DMS153 treated with DMSO at 0.1 percent for 48 hours (cell line): Measurements from ENCODE around the gene CMTM3.
"Not testable (repeated sequence)": the region's sequence is repeated elsewhere in the genome, so short reads cannot be mapped to it uniquely, and the experiment has no call there.

Experiments used
- DNase-seq: peaks from one replicate; lab custom pipeline; 2025; ENCODE audit not compliant: unreplicated experiment; lab: John Stamatoyannopoulos, UW

CMTM3 gene, protein sequence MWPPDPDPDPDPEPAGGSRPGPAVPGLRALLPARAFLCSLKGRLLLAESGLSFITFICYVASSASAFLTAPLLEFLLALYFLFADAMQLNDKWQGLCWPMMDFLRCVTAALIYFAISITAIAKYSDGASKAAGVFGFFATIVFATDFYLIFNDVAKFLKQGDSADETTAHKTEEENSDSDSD

DNA sequence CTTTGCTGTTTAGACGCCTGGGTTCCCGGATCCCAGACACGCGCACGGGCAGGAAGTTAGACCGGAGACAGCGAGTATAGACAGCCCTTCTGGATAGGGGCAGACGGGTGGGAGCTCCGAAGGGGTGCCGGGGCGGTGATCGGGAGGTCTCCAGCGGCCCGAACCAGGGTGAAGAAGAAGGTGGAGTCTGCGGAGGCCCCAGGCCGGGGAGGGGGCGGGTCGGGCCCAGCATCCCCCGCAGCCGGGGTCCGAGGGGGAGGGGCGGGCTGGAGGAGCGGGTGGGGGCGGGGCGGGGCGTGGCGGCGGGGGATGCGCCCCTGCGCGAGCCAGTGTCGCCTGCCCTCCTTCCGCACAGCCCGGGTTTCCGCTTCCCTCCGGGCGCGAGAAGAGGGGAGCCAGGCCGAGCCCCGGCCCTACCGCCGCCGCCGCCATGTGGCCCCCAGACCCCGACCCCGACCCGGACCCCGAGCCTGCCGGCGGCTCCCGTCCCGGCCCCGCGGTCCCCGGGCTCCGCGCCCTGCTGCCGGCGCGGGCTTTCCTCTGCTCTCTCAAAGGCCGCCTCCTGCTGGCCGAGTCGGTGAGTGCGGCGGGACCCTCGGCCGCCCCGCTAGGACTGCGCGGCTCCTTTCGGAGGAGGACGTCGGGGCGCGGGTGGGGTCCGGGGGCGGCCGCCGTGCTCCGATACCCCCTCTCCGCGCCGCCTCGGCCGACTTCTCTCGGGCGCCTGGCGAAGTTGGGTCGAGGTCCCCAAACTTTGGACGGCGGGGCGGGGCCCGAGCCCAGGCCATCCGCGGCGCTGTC lies at the start of gene CMTM3:
Gene CMTM3, plus strand, starts transcription at position 329 of the 801 bp plus-strand sequence. Its CDS starts 102 bp downstream, at position 431.
- DNase-seq: no peak

DNA sequence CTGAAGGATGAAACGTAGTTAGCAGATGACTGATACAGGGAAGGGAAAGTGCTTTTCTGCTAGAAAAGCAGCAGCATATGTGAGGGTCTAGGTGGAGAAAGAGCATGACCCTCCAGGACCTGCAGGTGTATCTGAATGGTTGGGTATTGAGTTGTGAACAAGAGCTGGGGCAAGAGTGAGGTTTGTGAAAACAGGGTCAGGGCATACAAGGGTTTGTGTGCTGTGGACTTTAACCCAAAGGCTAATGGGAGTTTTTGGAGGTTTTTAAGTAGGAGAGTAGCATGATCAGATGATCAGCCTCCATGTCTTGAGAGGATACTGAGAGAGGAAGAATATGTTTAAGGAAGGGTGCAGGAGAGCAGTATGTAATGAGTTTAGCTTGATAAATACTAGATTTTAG lies 44.4 kb upstream of the CMTM3 start:
- no peak for DNase-seq

DNA sequence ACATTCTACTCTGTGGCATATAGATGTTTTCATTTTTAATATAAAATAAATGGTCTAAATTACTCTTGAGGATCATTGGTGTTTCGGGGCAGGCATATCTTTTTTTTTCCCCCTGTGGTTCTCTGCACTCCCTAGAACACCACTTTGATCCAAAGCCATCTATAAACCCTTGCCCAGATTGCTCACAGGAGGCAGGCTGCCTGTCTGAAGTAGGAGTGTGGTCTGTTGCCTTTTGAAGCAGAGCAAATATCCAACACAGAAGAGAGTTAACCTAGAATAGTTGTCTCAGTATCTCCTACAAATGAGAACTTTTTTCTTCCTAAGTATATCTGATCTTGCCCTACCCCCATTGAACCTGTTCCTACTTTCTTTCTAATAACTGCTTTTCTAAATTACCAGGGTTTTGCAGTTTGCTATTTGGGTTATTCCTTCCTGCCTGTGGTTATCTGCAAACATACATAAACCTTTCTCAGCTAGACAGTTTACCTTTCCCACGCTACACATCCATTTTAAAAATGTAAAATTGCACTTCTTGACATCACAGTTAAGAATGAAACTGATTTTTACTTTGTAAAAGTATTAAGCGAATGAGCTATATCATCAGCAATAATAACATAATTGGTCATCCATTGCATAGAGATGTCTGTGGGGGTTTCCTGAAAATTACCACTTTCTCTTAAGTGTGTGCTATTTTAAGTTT lies 43.0 kb upstream of the CMTM3 start:
- DNase-seq: no peak

DNA sequence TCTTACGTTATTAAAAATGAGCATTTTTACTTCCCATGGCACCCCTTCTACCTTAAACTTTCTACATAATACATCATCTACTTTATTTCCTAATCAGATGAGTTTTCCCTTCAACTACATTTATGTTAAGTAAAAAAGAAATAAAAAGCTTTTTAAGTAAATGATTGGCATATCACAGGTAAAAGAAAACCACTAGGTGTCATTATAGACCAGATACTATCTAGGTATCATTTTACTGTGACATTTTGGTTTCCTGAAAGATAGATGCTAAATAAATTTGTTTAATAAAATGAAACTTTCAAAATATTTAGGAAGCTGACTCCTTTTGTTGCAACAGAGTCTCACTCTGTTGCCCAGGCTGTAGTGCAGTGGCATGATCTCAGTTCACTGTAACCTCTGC lies 42.1 kb upstream of the CMTM3 start:
- DNase-seq: no peak

DNA sequence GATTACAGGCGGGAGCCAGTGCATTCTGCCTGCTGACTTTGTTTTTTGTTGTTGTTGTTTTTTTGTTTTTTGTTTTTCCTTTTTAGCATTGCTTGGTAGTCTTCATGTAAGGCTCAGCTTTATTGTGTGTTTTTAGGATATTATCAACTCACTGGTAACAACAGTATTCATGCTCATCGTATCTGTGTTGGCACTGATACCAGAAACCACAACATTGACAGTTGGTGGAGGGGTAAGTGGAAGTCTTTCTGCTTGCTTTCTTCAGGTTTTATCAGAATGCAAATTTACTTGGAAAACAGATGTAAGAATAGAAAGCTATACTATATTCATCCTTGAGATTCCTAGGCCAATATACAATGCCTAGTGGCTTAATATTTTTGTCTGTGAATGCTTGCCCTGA lies 41.5 kb upstream of the CMTM3 start:
- no peak for DNase-seq

DNA sequence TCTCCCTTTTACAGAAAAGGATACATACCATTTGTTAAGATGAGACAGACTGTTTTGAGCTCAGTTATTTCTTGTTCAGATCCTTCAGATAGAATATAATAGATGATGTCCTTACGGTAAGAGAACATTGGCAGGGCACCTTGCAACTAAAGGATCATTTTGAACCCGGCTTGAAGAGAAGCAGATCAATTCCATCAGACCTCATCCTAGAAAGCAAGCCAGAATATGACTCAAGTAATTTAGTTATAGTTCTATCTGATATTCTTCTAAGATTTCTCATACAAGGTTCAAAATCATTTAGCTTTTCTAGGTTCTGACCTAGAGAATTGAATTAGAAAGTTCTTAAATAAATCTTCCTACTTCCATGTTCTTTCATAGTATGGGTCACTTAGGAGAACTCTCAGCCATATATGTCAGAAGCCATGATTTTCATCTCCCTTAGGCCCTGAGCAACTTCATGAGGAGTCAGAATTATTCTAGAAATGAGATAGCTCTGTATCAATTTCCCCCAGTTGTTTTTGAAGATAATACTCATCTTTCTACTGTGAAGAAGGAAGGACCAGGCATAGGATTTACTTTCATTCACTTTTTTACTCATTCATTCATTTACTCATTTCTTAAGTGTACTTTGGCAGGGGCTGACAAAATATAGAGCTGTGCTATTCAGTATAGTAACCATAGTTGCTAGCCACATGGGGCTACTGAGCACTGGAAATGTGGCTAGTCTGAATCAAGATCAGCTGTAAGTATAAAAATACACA lies 40.8 kb upstream of the CMTM3 start:
- DNase-seq: no peak

DNA sequence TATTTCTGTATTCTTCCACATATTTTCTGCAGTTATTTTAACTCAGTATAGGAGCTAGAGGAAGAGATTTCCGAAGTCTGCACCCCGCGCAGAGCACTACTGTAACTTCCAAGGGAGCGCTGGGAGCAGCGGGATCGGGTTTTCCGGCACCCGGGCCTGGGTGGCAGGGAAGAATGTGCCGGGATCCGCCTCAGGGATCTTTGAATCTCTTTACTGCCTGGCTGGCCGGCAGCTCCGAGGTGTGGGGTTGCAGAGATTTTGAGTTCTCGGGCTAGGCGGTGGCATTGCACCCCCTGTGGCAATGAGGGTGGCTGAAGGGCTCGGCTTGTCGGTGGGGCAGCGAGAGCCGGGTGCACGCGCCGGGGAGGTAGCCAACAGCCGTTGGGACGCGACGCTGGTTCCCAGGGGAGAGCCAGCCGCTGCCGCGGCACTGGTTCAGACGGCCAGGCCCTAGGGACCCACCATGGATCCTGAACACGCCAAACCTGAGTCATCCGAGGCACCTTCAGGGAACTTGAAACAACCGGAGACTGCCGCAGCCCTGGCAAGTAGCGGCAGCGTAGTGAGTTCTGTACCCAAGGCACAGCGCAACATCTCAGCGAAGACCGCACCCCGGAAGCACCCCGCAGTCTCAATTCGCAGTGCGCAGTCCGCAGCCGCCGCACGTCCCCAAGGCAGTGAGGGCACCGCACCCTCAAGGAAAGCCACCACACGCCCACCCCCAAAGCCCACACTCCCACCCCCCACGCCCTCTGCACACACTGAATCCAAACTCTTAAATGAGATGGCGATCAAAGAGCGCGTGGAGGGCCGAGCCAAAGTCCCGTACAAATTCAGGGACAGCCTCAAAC lies 38.2 kb upstream of the CMTM3 start, which contains the start of gene CMTM1:
Gene CMTM1, plus strand, starts transcription at position 389 of the 851 bp plus-strand sequence. Its CDS starts 75 bp downstream, at position 464.
- no peak for DNase-seq

DNA sequence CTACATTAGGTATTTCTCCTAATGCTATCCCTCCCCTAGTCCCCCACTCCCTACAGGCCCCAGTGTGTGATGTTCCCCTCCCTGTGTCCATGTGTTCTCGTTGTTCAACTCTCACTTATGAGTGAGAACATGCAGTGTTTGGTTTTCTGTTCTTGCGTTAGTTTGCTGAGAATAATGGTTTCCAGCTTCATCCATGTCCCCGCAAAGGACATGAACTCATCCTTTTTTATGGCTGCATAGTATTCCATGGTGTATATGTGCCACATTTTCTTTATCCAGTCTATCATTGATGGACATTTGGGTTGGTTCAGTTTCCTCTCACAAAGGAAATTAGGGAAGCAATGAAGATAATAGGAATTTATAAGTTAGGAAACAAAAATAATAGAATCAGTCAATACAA lies 37.2 kb upstream of the CMTM3 start:
- DNase-seq: not testable (repeated sequence)

DNA sequence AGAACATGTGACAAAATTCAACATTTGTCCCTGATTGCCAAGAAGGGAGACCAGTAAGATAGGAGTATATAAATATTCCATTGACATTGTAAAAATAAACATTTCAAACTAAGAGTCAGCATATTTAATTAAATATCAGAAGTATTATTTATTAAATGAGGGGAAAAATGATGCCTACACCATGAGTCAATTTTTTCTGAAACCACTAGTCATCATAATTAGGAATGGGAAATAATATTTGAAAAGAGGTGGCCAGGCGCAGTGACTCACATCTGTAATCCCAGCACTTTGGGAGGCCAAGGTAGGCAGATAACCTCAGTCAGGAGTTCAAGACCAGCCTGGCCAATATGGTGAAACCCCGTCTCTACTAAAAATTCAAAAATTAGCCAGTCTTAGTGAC lies 36.1 kb upstream of the CMTM3 start:
- DNase-seq: no peak

DNA sequence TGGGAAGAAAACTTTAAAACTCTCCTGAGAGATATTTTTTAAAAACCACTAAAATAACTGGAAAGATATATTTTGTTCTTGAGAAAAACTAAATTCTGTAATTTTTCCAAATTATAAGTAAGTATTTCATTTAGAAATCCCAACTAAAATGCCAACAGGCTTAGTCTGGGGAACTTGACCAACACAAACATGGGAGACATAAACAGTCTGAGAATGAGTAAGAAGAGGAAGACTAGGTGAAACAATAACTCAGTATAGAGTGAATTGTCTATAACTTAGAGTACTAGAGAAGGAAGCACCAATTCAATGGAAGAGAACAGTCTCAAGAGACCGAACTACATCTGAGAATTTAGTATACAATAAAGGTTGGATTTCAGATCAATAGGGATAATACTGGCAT lies 35.4 kb upstream of the CMTM3 start:
- no peak for DNase-seq

DNA sequence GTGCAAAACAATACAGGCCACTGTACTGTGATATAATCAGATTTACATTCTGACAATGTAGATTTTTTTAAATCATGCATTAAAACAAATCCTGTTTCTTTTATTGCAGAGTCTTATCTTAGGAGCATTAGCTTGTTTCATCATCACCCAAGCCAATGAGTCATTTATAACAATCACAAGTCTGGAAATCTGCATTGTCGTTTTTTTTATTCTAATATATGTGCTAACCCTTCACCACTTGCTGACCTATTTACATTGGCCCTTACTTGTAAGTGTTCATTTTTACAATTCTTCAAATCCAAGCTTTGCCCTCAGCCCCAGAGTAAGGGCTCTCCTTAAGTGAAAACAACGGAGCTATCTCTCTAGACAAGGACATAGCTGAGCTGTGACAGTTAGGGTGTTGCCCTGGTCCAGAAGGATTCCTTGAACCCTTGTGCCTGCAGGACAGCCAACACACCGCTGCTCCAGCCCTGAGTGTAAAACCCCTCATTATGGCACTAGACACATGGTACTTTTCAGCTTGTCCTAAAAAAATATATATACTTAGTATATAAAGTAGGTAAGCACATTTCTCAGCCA lies 34.6 kb upstream of the CMTM3 start:
- DNase-seq: no peak

DNA sequence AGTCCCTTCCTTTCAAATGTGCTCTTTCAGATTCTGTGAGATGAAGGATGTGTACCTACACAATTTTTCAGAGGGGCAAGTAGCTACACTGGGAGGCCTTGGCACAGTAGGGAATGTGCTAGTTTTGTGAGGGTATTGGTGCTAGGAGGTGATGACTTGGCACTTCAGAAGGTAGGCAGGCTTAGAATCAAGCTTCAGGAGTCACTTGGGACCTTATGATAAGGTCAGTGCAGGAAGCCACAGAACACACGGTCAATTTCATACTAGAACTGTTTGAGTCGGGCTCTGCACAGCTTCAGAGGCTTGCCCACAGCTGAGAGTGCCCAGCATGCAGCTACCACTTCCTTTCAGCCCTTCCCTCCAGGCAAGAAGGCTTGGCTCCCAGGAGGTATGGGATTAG lies 32.1 kb upstream of the CMTM3 start:
- no peak for DNase-seq

DNA sequence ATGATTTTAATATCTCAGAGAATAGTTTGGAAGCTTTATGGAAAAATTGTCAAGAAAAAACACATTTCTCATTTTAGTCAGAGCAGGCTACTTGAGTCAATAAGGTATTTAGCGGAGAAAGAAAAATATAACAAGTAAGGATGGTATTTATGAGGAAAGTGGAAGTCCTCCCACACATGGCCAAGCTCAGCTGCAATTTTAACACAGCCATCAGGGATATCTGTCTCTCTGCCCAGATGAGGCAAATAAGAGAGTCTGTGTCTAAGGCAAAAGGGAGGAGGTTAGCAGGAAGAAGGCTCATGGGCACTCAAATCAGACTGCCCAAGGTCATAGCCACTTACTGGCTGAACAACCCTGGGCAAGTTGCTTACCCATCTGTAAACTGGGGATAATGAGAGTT lies 30.4 kb upstream of the CMTM3 start:
- no peak for DNase-seq

DNA sequence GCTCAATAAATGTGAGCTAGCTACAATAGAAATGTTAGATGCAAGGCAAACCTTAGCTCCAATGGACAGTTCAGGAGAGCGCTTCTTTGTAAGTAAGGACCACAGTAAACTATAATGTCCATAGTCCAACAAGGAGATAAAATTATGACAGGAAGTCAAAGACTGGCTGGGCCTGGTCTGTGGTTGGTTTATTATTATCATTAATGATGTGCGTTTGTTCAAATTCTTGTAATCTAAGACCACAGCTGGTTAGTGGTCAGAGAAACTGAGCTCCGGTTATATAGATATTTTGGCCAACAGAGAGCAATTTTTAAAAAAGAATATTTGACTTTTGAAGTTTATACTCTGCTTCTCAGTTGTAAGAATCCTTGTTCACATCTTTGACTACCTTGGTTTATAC lies 30.0 kb upstream of the CMTM3 start:
- DNase-seq: no peak

DNA sequence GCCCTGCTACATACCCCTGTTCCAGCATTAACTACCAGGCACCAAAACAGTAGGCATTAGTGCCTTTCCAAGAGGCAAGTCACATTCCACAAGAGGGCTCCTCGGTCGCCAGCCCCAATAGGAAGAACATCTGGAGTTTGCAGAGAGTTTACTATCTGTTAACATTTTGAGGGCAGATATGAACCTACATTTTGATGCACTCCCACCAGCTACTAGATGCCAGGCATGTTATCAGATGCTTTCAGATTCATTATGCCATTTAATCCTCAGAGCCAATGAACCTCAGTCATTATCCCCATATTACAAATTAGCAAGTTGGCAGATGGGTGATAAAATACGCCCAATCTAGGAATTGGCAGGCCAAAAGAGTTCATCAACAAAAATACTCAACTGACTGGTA lies 29.4 kb upstream of the CMTM3 start:
- no peak for DNase-seq

DNA sequence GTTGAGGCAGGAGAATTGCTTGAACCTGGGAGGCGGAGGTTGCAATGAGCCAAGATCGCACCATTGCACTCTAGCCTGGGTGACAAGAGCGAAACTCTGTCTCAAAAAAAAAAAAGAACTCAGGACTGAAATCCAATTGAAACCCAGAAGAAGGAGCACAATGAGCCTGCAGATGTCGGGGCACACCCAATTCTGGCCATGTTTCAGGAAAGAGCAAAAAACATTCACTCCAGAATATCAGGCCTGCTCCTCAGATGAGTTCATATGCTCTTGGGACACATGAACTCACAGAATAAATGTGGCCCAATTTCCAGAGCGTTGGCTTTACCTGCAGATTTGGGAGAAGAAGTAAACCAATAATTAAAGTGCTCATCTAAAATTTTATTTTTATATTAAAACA lies 28.2 kb upstream of the CMTM3 start:
- no peak for DNase-seq

DNA sequence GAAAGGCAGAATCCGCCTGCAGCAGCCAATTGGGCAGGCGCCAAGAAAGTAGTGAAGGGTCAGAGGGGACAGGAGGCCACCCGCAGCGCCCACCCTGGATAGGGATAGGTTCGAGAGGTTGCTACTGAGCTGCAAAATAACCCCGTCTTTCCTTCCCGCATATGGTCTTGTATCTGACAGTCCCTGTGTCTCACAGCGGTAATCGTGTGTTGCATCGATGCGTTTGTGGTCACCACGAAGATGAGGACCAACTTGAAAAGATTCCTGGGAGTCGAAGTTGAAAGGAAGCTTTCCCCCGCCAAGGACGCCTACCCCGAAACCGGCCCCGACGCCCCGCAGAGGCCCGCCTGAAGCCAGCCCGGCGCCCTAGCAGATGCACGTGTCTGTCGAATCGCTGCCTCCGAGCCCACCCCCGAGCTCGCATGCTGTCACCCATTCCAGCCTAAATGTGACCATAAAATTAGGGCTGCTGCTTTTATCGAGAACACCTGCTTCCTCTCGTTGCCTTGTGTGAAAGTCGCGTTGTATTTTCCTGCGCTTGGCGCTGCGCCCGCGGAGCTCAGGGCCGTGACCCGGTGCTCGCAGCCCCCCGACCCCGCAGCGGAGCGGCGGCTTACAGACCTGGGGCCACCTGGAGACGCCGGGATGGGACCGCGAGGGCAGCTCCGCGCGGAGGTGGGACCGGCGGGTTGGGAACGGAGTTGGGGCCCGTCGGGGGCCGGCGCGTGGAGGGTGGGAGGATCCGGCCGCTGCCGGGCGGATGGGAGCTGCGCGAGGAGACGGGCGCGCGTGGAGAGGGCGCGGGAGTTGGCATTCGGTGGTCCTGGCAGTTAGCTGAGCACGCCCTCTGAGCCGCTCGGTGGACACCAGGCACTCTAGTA lies 25.6 kb upstream of the CMTM3 start, which contains the start of gene CMTM2:
Gene CMTM2, plus strand, starts transcription at position 813 of the 881 bp plus-strand sequence. CDS start 145 bp downstream, outside the sequence.
- no peak for DNase-seq

DNA sequence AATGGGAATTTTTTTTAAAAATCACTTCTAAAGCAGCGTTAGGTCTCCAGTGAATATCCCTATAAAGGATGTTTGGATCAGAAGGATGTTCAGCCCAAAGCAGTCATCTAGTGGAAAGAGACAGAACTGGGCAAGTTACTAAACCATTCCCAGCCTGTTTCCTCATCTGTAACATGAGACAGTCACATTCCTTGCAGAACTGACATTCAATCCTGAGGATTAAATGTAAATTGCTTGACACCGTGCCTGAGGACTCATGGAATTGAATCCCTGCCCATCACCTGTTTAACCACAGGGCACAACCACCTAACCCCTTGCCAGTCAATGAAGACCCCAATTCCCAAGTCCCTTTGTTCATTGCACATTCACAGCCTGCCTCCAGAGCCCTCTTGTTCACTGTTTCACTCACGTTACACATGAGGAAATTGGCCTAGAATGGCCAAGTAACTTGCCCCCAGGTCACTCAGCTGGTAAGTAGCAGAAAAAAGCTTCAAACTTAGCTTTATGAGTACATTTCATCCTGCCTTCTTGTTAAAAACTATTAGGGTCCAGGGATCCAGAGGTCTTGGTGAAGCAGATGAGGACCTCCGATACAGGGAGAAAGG lies 23.8 kb upstream of the CMTM3 start:
- no peak for DNase-seq
